ENCODE measurements around the gene TRDN.
"Not testable (repeated sequence)": the region's sequence is repeated elsewhere in the genome, so short reads cannot be mapped to it uniquely, and the experiment has no call there.

The TRDN gene

DNA sequence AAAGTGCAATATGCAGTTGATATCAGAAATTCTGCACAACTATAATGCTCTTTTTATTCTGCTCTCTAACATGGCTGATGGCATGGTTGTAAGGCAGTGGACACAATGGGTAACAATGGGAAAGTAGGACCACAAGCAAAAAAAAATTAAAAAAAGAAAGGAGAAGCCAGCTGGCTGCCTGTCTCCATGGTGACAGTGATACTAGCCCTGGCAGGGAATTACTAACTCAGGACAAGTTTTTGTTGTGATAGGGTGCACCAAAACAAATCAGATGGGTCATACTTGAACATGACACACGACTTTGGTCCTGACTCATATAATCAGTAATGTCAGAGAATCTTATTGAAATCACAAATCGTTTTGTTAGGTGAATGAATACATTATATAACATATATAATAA, 169.4 kb downstream of the TRDN start:
- DNase-seq (ENCODE audit: low spot score in 2 of 2), result no peak
- Mint-ChIP-seq H3K4me3 (no peak overlapping the region), H3K9me3 (peaks cover 2% of the 10 kb centered on the region), H3K27ac (no peak overlapping the region), H3K27me3 (no peaks in the 10 kb centered on the region), H3K36me3 (no peaks in the 10 kb centered on the region), H3K4me1 (no peaks in the 10 kb centered on the region)
- no peak for ATAC-seq (ENCODE audit: low read depth)

DNA sequence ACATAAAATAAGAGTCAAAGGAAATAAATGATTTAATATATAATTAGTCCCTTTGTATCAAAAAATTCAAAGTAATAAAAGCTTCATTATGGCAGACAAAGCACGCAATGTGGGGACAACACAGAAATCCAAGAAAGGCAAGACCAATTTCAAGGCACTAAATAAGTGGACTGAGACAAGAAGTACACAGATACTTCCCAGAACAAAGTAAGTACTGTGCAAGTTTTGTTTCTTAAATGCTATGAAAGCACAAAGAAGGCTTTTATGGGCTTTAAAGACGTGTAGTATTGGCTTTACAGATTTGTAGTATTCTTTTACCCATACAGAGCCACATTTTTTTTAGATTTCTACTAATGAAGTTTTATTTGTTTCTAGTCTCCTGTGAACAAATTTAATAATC, 174.6 kb downstream of the TRDN start:
- H3K27me3 Mint-ChIP-seq, result no peaks in the 10 kb centered on the region
- H3K27ac Mint-ChIP-seq, result no peak overlapping the region

DNA sequence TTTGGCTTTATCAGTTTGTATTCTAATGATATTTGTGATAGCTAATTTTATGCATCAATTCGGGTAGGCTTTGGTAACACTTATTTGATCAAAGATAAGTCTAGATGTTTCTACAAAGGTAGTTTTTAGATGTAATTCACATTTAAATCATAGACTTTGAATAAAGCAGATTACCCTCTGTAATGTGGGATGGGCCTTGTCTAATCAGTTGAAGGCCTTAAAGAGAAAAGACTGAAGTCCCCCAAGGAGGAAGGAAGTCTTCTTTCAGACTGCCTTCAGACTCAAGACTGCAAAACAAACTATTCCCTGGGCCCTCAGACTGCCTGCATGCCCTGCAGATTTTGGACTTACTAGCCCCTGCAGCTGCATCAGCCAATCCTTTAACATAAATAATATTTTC, 178.5 kb downstream of the TRDN start:
- DNase-seq (ENCODE audit: low spot score in 2 of 2) (no peak), ATAC-seq (ENCODE audit: low read depth) (no peak)
- H3K9me3 Mint-ChIP-seq, result peaks cover 3% of the 10 kb centered on the region
- no peak overlapping the region for H3K27ac Mint-ChIP-seq
- H3K4me1 Mint-ChIP-seq, result no peaks in the 10 kb centered on the region
- no peaks in the 10 kb centered on the region for H3K36me3 Mint-ChIP-seq
- H3K27me3 Mint-ChIP-seq, result no peaks in the 10 kb centered on the region
- H3K4me3 Mint-ChIP-seq, result no peak overlapping the region

More for the DNA sequence above, 174.6 kb downstream of the TRDN start:
- Mint-ChIP-seq H3K36me3 (no peaks in the 10 kb centered on the region), H3K9me3 (no peaks in the 10 kb centered on the region), H3K4me3 (no peak overlapping the region), H3K4me1 (no peaks in the 10 kb centered on the region)
- ATAC-seq (ENCODE audit: low read depth) (no peak), DNase-seq (ENCODE audit: low spot score in 2 of 2) (no peak)

DNA sequence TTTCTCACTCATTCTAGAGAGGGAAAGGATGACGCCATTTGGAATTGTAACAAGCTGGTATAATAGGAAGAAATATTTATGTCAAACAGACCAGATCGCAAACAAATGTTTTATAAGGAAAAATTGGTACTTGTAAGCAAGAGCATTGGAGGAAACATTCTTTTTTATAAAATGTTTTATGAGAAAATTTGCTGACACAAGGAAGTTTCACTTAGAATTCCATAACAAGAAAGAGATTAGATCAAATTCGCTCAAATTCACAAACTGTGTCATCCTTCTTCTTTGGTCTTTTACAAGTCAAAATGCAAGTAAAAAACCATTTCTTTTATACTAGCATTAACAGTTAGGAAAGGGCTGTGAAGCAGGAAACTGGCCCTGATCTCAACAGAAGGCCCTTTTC, 179.9 kb downstream of the TRDN start:
- no peak for ATAC-seq (ENCODE audit: low read depth)
- Mint-ChIP-seq H3K9me3 (peaks cover 4% of the 10 kb centered on the region), H3K27ac (no peak overlapping the region), H3K4me1 (no peaks in the 10 kb centered on the region), H3K4me3 (no peak overlapping the region), H3K36me3 (no peaks in the 10 kb centered on the region), H3K27me3 (no peaks in the 10 kb centered on the region)
- DNase-seq (ENCODE audit: low spot score in 2 of 2), result no peak

DNA sequence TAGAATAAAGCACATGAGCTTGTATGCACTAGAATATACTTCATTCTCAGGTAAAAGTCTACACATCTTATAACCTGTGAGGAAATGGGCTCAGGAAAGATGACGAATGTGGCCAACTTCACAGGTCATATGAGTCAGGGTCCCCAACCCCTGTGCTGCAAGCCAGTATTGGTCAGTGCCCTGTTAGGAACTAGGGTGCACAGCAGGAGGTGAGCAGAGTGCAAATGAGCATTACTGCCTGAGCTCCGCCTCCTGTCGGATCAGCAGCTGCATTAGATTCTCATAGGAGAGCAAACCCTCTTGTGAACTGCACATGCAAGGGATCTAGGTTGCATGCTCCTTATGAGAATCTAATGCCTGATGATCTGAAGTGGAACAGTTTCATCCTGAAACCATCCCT, 182.3 kb downstream of the TRDN start:
- DNase-seq (ENCODE audit: low spot score in 2 of 2), result no peak
- H3K27ac Mint-ChIP-seq, result no peak overlapping the region
- H3K36me3 Mint-ChIP-seq, result no peaks in the 10 kb centered on the region
- H3K4me1 Mint-ChIP-seq, result no peaks in the 10 kb centered on the region
- peaks cover 10% of the 10 kb centered on the region for H3K9me3 Mint-ChIP-seq
- no peaks in the 10 kb centered on the region for H3K27me3 Mint-ChIP-seq
- H3K4me3 Mint-ChIP-seq, result no peak overlapping the region
- no peak for ATAC-seq (ENCODE audit: low read depth)

DNA sequence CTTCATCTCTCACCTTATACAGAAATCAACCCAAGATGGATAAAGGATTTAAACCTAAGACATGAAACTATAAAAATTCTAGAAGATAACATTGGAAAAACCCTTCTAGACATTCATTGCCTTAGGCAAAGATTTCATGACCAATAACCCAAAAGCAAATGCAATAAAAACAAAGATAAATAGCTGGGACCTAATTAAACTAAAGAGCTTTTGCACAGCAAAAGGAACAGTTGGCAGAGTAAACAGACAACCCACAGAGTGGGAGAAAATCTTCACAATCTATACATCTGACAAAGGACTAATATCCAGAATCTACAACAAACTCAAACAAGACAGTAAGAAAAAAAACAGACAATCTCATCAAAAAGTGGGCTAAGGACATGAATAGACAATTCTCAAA, 183.7 kb downstream of the TRDN start:
- ATAC-seq (ENCODE audit: low read depth); H3K27ac Mint-ChIP-seq; H3K4me1 Mint-ChIP-seq; H3K36me3 Mint-ChIP-seq; DNase-seq (ENCODE audit: low spot score in 2 of 2); H3K4me3 Mint-ChIP-seq; H3K27me3 Mint-ChIP-seq: not testable (repeated sequence)
- H3K9me3 Mint-ChIP-seq, result peaks cover 10% of the 10 kb centered on the region

DNA sequence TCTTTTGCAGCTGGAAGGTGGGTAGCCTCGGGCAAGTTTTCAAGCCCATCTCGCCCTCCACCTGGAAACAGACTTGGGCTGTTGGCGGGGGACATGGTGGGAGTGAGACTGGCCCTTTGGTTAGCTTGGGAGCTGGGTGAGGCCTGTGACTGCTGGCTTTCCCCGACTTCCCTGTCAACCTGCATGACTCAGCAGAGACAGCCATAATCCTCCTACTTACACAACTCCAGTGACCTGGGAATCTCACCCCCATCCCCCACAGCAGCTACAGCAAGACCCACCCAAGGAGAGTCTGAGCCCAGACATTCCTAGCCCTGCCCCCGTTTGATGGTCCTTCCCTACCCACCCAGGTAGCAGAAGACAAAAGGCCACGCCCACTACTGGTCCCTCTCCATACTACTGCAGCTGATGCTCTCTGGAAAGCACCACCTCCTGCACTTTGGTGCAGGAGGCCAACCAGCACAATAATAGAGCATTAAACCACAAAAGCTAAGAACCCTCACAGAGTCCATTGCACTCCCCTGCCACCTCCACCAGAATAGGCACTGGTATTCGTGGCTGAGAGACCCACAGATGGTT, 188.4 kb downstream of the TRDN start:
- no peak for ATAC-seq (ENCODE audit: low read depth)

DNA sequence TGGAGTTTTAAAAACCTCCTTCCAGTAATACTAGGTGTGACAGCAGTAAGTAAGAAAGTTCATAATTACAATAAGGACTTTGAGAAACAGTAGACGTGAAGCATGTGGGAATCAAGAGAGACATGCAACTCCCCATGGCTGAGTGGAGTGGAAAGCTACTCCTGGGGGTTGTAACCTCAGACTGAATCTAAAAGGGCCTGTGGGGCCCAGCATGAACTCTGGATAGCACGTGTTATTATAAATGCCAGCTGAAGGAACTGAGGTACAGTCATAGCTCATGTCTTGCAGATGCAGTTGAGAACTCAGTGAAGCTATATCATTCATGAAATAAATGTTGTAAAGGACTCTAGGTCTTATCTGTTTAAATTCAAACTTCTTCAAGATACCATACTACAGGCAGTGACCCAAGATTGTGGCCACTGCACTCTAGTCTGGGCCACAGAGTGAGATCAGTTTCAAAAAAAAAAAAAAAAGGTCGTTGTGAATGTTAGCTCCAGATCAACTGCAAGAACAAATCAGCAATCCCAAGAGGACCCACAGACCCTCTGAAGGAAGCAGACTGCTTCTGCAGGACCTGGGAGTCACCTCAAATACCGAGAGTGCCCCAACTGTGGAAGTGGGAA, 189.3 kb downstream of the TRDN start:
- peaks cover 9% of the 10 kb centered on the region for H3K9me3 Mint-ChIP-seq
- DNase-seq (ENCODE audit: low spot score in 2 of 2), result no peak
- H3K36me3 Mint-ChIP-seq, result no peaks in the 10 kb centered on the region
- no peaks in the 10 kb centered on the region for H3K4me1 Mint-ChIP-seq
- ATAC-seq (ENCODE audit: low read depth), result no peak
- H3K27ac Mint-ChIP-seq, result no peak overlapping the region
- no peaks in the 10 kb centered on the region for H3K27me3 Mint-ChIP-seq
- no peak overlapping the region for H3K4me3 Mint-ChIP-seq

More for the DNA sequence above, 188.4 kb downstream of the TRDN start:
- H3K36me3 Mint-ChIP-seq, result no peaks in the 10 kb centered on the region
- H3K9me3 Mint-ChIP-seq, result peaks cover 8% of the 10 kb centered on the region
- no peak overlapping the region for H3K27ac Mint-ChIP-seq
- no peaks in the 10 kb centered on the region for H3K4me1 Mint-ChIP-seq
- no peak for DNase-seq (ENCODE audit: low spot score in 2 of 2)
- no peaks in the 10 kb centered on the region for H3K27me3 Mint-ChIP-seq
- no peak overlapping the region for H3K4me3 Mint-ChIP-seq

DNA sequence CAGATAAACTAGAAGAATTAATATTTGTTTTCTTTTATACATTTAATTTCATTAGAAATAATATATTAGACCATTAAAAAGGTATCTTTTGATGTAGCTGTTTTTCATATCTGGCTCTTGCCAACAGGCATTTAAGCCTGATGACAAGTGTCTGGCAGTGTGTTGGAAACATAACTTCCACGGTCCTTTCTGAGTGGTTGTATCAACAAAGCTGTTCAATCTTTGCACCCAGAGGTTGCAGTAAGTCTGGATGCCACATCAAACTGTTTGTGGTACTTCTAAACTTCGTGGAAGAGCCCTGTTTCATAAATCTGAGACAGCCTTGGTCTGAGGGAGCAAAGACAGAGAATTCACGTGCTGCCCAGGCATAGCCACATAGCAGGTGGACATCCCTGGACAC, 197.4 kb downstream of the TRDN start:
- Mint-ChIP-seq H3K27ac (no peak overlapping the region), H3K4me3 (no peak overlapping the region), H3K4me1 (no peaks in the 10 kb centered on the region), H3K36me3 (no peaks in the 10 kb centered on the region), H3K9me3 (peaks cover 2% of the 10 kb centered on the region), H3K27me3 (no peaks in the 10 kb centered on the region)
- DNase-seq (ENCODE audit: low spot score in 2 of 2), result no peak
- no peak for ATAC-seq (ENCODE audit: low read depth)

DNA sequence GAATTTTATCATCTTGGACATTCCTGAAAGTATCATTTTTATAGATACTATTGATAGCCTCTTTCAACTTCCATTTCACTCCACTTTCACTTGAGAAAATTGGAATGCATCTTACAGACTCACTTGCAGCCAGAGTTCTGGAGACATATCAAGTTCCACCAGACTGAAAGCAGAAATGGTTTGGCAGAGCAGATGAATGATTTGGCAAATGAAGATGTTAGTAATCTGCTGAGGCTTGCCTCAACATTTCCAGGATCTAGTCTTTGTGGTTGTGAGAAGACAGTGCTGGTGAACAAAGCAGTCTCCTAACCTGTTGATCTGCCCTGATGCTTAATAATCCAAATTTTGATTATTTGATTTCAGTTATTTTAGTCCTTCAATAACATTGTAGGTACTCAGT, 202.6 kb downstream of the TRDN start:
- ATAC-seq (ENCODE audit: low read depth), result no peak
- H3K27me3 Mint-ChIP-seq, result no peaks in the 10 kb centered on the region
- no peak overlapping the region for H3K27ac Mint-ChIP-seq
- no peak overlapping the region for H3K4me3 Mint-ChIP-seq
- no peaks in the 10 kb centered on the region for H3K36me3 Mint-ChIP-seq
- peaks cover 1% of the 10 kb centered on the region for H3K9me3 Mint-ChIP-seq
- no peaks in the 10 kb centered on the region for H3K4me1 Mint-ChIP-seq
- DNase-seq (ENCODE audit: low spot score in 2 of 2), result no peak

DNA sequence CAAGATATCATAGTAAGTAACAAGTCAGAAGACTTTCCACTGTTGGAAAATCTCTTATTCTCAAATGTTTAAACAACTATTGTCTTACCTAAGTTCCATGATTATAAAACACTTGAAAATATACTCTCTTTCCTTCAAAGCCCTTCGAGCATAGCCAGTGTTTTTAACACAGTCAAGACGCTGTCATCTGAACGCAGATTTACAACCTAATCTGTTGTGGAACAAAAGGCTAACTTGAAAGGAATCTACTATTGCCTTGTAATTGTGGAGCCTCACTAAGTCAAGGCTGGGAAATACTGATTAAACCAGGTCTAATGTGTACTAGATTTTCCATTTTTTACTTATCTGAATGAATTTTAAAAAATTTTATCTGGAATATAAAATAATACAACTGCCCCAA, 205.8 kb downstream of the TRDN start:
- no peak overlapping the region for H3K4me3 Mint-ChIP-seq
- H3K27ac Mint-ChIP-seq, result no peak overlapping the region
- H3K27me3 Mint-ChIP-seq, result no peaks in the 10 kb centered on the region
- H3K4me1 Mint-ChIP-seq, result no peaks in the 10 kb centered on the region
- no peaks in the 10 kb centered on the region for H3K36me3 Mint-ChIP-seq
- DNase-seq (ENCODE audit: low spot score in 2 of 2) (no peak), ATAC-seq (ENCODE audit: low read depth) (no peak)
- H3K9me3 Mint-ChIP-seq, result peaks cover 1% of the 10 kb centered on the region

DNA sequence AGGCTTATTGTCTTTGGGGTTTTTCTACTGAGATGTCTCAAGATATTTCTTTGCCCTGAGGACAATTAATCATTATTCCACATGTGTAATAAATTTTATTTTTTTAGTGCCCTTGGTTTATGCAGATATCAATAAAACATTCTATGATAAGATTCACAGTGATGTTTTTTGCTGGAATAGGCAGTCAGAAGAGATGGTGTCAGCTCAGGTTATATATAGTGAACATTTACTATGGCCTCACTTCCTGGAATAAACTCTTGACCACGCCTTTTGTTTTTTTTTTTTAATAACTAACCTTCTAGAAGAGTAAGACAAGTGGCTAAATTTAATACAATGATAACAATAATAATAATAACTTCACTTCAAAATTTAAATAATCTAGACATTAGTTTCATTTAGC, 209.7 kb downstream of the TRDN start:
- Mint-ChIP-seq H3K4me1 (no peaks in the 10 kb centered on the region), H3K36me3 (no peaks in the 10 kb centered on the region), H3K9me3 (no peaks in the 10 kb centered on the region), H3K4me3 (no peak overlapping the region), H3K27me3 (no peaks in the 10 kb centered on the region), H3K27ac (no peak overlapping the region)
- ATAC-seq (ENCODE audit: low read depth) (no peak), DNase-seq (ENCODE audit: low spot score in 2 of 2) (no peak)

DNA sequence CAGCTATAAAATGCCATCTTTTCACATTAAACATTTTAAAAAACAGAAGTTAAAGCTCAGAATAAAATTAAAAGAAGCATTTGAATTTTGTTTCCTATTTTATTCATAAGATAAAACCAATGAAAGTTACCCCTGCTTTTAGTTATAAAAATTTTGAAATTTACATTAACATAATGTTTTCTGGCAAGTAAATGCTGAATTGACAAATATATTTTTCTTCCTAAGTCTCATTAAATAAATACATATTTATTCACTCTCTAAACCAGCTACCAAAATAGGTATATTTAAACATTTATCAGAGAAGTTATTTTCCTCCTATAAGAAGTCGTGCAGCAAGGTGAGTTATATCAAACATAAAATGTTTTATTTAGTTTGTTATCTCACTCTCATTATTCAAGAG, 213.6 kb downstream of the TRDN start:
- ATAC-seq (ENCODE audit: low read depth) (no peak), DNase-seq (ENCODE audit: low spot score in 2 of 2) (no peak)
- Mint-ChIP-seq H3K9me3 (no peaks in the 10 kb centered on the region), H3K4me1 (no peaks in the 10 kb centered on the region), H3K27me3 (no peaks in the 10 kb centered on the region), H3K36me3 (no peaks in the 10 kb centered on the region), H3K4me3 (no peak overlapping the region), H3K27ac (no peak overlapping the region)

DNA sequence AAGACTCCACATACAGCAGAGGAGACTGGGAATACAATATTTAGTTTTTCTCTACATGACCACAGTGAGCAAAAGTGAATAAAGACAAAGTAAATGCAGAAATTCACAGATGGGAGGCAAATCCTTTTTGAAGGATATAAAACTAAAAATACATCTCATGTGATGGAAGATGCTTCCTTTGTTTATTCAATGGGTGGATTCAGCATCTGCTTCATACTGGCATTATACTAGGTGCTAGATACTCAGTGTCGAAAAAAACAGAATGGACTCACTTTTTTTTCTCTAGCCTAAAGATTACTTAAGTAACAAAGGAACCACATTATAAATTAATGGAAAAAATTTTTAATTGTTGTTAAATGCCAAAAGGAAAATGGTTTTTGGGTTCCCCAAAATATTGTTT, 216.2 kb downstream of the TRDN start:
- no peaks in the 10 kb centered on the region for H3K36me3 Mint-ChIP-seq
- no peaks in the 10 kb centered on the region for H3K9me3 Mint-ChIP-seq
- DNase-seq (ENCODE audit: low spot score in 2 of 2) (no peak), ATAC-seq (ENCODE audit: low read depth) (no peak)
- no peaks in the 10 kb centered on the region for H3K4me1 Mint-ChIP-seq
- no peak overlapping the region for H3K4me3 Mint-ChIP-seq
- H3K27ac Mint-ChIP-seq, result no peak overlapping the region
- H3K27me3 Mint-ChIP-seq, result no peaks in the 10 kb centered on the region

DNA sequence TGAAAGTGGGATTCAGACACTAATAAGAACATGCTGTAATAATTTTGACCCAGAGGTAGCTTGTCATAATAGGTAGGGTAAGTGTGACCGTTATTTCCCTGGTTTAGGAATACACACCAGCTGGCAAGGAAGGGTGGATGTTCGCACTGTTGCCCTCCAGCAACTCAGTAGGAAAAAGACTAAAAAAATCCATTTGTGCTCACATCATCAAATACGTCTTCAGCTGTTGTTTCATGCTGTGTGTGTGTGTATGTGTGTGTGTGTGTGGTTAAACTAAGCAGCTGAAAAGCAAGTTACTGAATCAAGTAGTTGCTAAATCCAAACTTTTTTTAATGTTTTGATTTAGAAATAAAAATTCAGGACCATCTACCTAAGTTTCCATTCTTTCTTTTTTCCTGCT, 218.7 kb downstream of the TRDN start:
- H3K27ac Mint-ChIP-seq, result no peak overlapping the region
- DNase-seq (ENCODE audit: low spot score in 2 of 2) (no peak), ATAC-seq (ENCODE audit: low read depth) (no peak)
- no peaks in the 10 kb centered on the region for H3K9me3 Mint-ChIP-seq
- H3K36me3 Mint-ChIP-seq, result no peaks in the 10 kb centered on the region
- no peak overlapping the region for H3K4me3 Mint-ChIP-seq
- H3K27me3 Mint-ChIP-seq, result no peaks in the 10 kb centered on the region
- no peaks in the 10 kb centered on the region for H3K4me1 Mint-ChIP-seq

All from memory B cell (primary cell).